ENCODE data around the gene TRPM2. TPM values are rescaled to one million over a fixed set of nuclear protein-coding genes. Genes with fewer than 3 reads are reported as not detected.

The TRPM2 gene
- total RNA-seq, 4 donors from 2014 or later: 0.29 to 3.1 (median 1.8) TPM

- Histone ChIP-seq H3K27me3 (no peaks in the 10 kb centered on the region), H3K4me3 (no peak overlapping the region), H3K36me3 (no peaks in the 10 kb centered on the region), H3K4me1 (no peaks in the 10 kb centered on the region), H3K9me3 (no peaks in the 10 kb centered on the region), H3K27ac (no peak overlapping the region)
- DNase-seq: no peak
- TF ChIP-seq CTCF (IDR thresholded peaks at IDR 0.05) (no peak), POLR2A (IDR thresholded peaks at IDR 0.05) (no peak)
- intact Hi-C loops (cut with DNase I; ENCODE audit: low total_unique reads): no loop called here
These were observed 70.7 kb downstream of the TRPM2 start for GRCh38 chr21:44423941-44424607.

GRCh38 chr21:44424608-44425306 lies 71.3 kb downstream of the TRPM2 start:
- no peak for DNase-seq
- Histone ChIP-seq H3K27me3 (no peaks in the 10 kb centered on the region), H3K4me1 (no peaks in the 10 kb centered on the region), H3K36me3 (no peaks in the 10 kb centered on the region), H3K27ac (no peak overlapping the region), H3K4me3 (no peak overlapping the region), H3K9me3 (peaks cover 0 to 6% of the 10 kb centered on the region in 2 donors)
- intact Hi-C loops (cut with DNase I; ENCODE audit: low total_unique reads): no loop called here
- TF ChIP-seq CTCF (IDR thresholded peaks at IDR 0.05): no peak
- no peak for TF ChIP-seq POLR2A (IDR thresholded peaks at IDR 0.05)

GRCh38 chr21:44425307-44425894 lies 72.0 kb downstream of the TRPM2 start:
- Histone ChIP-seq H3K9me3 (peaks cover 0 to 8% of the 10 kb centered on the region in 2 donors), H3K4me1 (no peaks in the 10 kb centered on the region), H3K4me3 (no peak overlapping the region), H3K36me3 (no peaks in the 10 kb centered on the region), H3K27me3 (no peaks in the 10 kb centered on the region), H3K27ac (no peak overlapping the region)
- no peak for DNase-seq
- intact Hi-C loops (cut with DNase I; ENCODE audit: low total_unique reads): no loop called here
- TF ChIP-seq POLR2A (IDR thresholded peaks at IDR 0.05) (no peak), CTCF (IDR thresholded peaks at IDR 0.05) (no peak)

GRCh38 chr21:44425895-44426662 lies 72.7 kb downstream of the TRPM2 start:
- DNase-seq: no peak
- intact Hi-C loops (cut with DNase I; ENCODE audit: low total_unique reads): no loop called here

More at GRCh38 chr21:44425895-44426662, 72.7 kb downstream of the TRPM2 start:
- H3K4me1 ChIP-seq: no peaks in the 10 kb centered on the region
- H3K4me3 ChIP-seq: no peak overlapping the region
- H3K9me3 ChIP-seq: peaks cover 0 to 8% of the 10 kb centered on the region in 2 donors
- H3K27ac ChIP-seq: no peak overlapping the region
- no peaks in the 10 kb centered on the region for H3K36me3 ChIP-seq
- TF ChIP-seq CTCF (IDR thresholded peaks at IDR 0.05): no peak
- no peak for TF ChIP-seq POLR2A (IDR thresholded peaks at IDR 0.05)
- H3K27me3 ChIP-seq: no peaks in the 10 kb centered on the region
